H1 (cell line): ENCODE data around the gene OGFOD1.

Source experiments
- CBX5 ChIP-seq: fragments of 300-800, 300-1000 bp; sonication (generic); IDR thresholded peaks from 2 replicates; pipeline ENCODE4 v1.7.1; 2016; ENCODE audit warnings: antibody characterized with exemption, low read length, low read depth
- EZH2 ChIP-seq: fragments of 200-600 bp; sonication (generic); IDR thresholded peaks from 2 replicates; pipeline ENCODE4 v1.7.1; 2012; ENCODE audit warnings: low read depth, mild to moderate bottlenecking, moderate library complexity, low read length, inconsistent platforms; ENCODE audit not compliant: severe bottlenecking
- JUND ChIP-seq: IDR thresholded peaks from 2 replicates; pipeline ENCODE4 v1.6.1; 2011; ENCODE audit warnings: mild to moderate bottlenecking, improper control_type of control experiment, low read length
- PHF8 ChIP-seq: fragments of 200-600 bp; sonication (generic); conservative IDR thresholded peaks from 2 replicates; pipeline ENCODE4 v1.7.1; 2012; ENCODE audit warnings: low read depth, mild to moderate bottlenecking, inconsistent platforms, low read length, moderate library complexity
- POLR2A ChIP-seq, 2 experiments: IDR thresholded peaks; 1 replicate in 1 of 2; 2 replicates in 1 of 2; pipeline ENCODE4 v1.6.1; 2011; ENCODE audit warnings: low read depth in 2 of 2, low read length in 2 of 2, mild to moderate bottlenecking in 2 of 2; ENCODE audit errors: control extremely low read depth in 1 of 2
- POLR2AphosphoS5 ChIP-seq: IDR thresholded peaks from 2 replicates; pipeline ENCODE4 v1.6.1; 2011; ENCODE audit warnings: low read depth, low read length
- SUZ12 ChIP-seq: fragments of 200-600 bp; sonication (generic); IDR thresholded peaks from 2 replicates; pipeline ENCODE4 v1.6.1; 2012; ENCODE audit warnings: mild to moderate bottlenecking, inconsistent platforms, low read length, moderate library complexity, mixed read lengths
- TEAD4 ChIP-seq: IDR thresholded peaks from 2 replicates; pipeline ENCODE4 v1.6.1; 2012; ENCODE audit warnings: low read depth, low read length, inconsistent platforms, mixed read lengths
- TF ChIP-seq, protein P1 (sequence below): IDR thresholded peaks from 2 replicates; pipeline ENCODE4 v1.6.1; 2011; ENCODE audit warnings: low read length, improper control_type of control experiment
- TF ChIP-seq, protein P2 (sequence below), 3 experiments: IDR thresholded peaks; 1 replicate in 2 of 3; 2 replicates in 1 of 3; pipeline versions ENCODE4 v1.5.1 to v1.6.1; 2011; ENCODE audit warnings: low read length in 3 of 3, mild to moderate bottlenecking in 3 of 3, inconsistent platforms in 2 of 3, low read depth in 1 of 3, moderate library complexity in 1 of 3; ENCODE audit not compliant: insufficient read depth in 1 of 3; ENCODE audit errors: control extremely low read depth in 1 of 3

DNA sequence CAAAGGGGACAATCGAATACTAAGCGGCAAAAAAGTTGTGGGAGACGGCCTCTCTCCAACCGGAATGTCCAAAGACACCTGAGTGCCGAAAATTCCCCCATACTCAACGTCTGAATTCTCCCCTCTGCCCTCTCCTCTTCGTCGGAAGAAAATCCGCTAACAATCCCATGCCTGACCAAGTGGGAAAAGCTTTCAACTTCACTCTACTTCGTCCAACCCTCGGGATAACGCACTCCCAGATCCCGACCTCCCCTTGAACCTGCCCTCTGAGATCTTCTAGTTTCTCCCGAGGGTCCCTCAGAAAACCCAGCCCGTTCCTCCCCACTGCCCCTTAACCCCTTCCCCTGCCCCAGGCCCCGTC lies 27.0 kb upstream of the OGFOD1 start:
- no peak for TF ChIP-seq POLR2A (IDR thresholded peaks at IDR 0.05; ENCODE audit: control extremely low read depth in 1 of 2, low read depth in 2 of 2, low read length in 2 of 2)
- TF ChIP-seq, protein P1, sequence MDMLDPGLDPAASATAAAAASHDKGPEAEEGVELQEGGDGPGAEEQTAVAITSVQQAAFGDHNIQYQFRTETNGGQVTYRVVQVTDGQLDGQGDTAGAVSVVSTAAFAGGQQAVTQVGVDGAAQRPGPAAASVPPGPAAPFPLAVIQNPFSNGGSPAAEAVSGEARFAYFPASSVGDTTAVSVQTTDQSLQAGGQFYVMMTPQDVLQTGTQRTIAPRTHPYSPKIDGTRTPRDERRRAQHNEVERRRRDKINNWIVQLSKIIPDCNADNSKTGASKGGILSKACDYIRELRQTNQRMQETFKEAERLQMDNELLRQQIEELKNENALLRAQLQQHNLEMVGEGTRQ = no peak
- peak; percentile 4; the same call in 1 of the 2 replicates for TF ChIP-seq SUZ12
- no peak for TF ChIP-seq JUND
- TF ChIP-seq, protein P2, sequence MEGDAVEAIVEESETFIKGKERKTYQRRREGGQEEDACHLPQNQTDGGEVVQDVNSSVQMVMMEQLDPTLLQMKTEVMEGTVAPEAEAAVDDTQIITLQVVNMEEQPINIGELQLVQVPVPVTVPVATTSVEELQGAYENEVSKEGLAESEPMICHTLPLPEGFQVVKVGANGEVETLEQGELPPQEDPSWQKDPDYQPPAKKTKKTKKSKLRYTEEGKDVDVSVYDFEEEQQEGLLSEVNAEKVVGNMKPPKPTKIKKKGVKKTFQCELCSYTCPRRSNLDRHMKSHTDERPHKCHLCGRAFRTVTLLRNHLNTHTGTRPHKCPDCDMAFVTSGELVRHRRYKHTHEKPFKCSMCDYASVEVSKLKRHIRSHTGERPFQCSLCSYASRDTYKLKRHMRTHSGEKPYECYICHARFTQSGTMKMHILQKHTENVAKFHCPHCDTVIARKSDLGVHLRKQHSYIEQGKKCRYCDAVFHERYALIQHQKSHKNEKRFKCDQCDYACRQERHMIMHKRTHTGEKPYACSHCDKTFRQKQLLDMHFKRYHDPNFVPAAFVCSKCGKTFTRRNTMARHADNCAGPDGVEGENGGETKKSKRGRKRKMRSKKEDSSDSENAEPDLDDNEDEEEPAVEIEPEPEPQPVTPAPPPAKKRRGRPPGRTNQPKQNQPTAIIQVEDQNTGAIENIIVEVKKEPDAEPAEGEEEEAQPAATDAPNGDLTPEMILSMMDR (IDR thresholded peaks at IDR 0.05; ENCODE audit: control extremely low read depth in 1 of 3, insufficient read depth in 1 of 3, low read depth in 1 of 3, low read length in 3 of 3) = no peak
- TF ChIP-seq TEAD4 = no peak
- no peak for TF ChIP-seq POLR2AphosphoS5
- no peak for TF ChIP-seq EZH2
- TF ChIP-seq CBX5 = no peak
- TF ChIP-seq PHF8 = no peak
